Measurements from ENCODE around the gene BRD7. TPM values are rescaled to one million over a fixed set of nuclear protein-coding genes. Genes with fewer than 3 reads are reported as not detected.

BRD7 gene
- total and polyA plus RNA-seq, 2 of the 4 experiments (the other 2 are of a cell fraction) = 24.8 to 29.9 TPM

DNA sequence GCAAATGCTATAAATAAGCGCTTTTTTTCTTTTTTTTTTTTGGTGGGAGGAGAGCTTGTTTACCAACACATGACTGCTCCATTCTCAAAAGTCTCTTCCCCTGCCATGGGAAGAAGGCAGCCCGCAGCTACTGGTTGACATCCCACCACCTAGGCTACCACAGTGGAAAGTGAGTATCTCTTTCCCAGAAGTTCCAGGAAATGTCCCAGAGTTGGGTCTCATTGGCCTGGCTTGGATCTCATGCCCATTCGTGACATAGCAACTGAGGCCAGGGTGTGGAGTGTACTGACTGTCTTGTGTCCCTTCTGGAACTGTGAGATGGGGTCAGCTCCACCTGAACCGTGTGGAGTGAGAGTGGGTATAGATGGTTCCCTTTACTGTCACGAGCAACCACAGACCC lies 29.5 kb upstream of the BRD7 start:
- intact Hi-C loops (cut with micrococcal nuclease) = no loop called here
- CTCF ChIA-PET = no interaction called here
- no TSS peak for BruUV-seq (replicated peaks)

More for the DNA sequence above, 29.5 kb upstream of the BRD7 start:
- no peak overlapping the region for H2BK15ac ChIP-seq (ENCODE audit: low read depth, low read length)
- DNase-seq (no peak), ATAC-seq (ENCODE audit: low read depth) (no peak)
- H4K5ac ChIP-seq (ENCODE audit: low read depth, low read length) = no peak overlapping the region
- no peak overlapping the region for H2BK5ac ChIP-seq (ENCODE audit: low read depth, low read length, poor library complexity, severe bottlenecking)
- no peak overlapping the region for H3K4ac ChIP-seq (ENCODE audit: low read depth, low read length)
- TF ChIP-seq FOS (IDR thresholded peaks at IDR 0.05; ENCODE audit: low read depth, low read length) (no peak), CEBPB (IDR thresholded peaks at IDR 0.05; ENCODE audit: low read depth, low read length) (no peak), NFE2L2 (IDR thresholded peaks at IDR 0.05; ENCODE audit: low read depth, low read length) (no peak), CHD1 (IDR thresholded peaks at IDR 0.05; ENCODE audit: low read depth, low read length) (no peak), MXI1 (IDR thresholded peaks at IDR 0.05; ENCODE audit: borderline replicate concordance, low read depth, low read length) (no peak), BHLHE40 (IDR thresholded peaks at IDR 0.05; ENCODE audit: low read depth, low read length) (no peak), MAFK (IDR thresholded peaks at IDR 0.05; ENCODE audit: low read depth, low read length) (no peak), RAD21 (IDR thresholded peaks at IDR 0.05; ENCODE audit: low read length) (no peak), RFX5 (IDR thresholded peaks at IDR 0.05; ENCODE audit: low read depth, low read length) (no peak)
- TF ChIP-seq, protein P1, sequence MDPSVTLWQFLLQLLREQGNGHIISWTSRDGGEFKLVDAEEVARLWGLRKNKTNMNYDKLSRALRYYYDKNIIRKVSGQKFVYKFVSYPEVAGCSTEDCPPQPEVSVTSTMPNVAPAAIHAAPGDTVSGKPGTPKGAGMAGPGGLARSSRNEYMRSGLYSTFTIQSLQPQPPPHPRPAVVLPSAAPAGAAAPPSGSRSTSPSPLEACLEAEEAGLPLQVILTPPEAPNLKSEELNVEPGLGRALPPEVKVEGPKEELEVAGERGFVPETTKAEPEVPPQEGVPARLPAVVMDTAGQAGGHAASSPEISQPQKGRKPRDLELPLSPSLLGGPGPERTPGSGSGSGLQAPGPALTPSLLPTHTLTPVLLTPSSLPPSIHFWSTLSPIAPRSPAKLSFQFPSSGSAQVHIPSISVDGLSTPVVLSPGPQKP (IDR thresholded peaks at IDR 0.05; ENCODE audit: borderline replicate concordance, low read depth, low read length) = no peak
- TF ChIP-seq, protein P2, sequence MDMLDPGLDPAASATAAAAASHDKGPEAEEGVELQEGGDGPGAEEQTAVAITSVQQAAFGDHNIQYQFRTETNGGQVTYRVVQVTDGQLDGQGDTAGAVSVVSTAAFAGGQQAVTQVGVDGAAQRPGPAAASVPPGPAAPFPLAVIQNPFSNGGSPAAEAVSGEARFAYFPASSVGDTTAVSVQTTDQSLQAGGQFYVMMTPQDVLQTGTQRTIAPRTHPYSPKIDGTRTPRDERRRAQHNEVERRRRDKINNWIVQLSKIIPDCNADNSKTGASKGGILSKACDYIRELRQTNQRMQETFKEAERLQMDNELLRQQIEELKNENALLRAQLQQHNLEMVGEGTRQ (IDR thresholded peaks at IDR 0.05; ENCODE audit: low read depth, low read length) = no peak
- no peaks in the 10 kb centered on the region for H3K4me1 ChIP-seq (ENCODE audit: control insufficient read depth, insufficient read depth, low read length)
- no peak overlapping the region for H3K56ac ChIP-seq (ENCODE audit: extremely low read depth, insufficient read depth, low read length)
- H2AFZ ChIP-seq (replicated peaks; ENCODE audit: low read length, poor library complexity) = no peak overlapping the region
- no peak overlapping the region for H2AK9ac ChIP-seq (replicated peaks; ENCODE audit: low read depth, low read length, poor library complexity)
- no peaks in the 10 kb centered on the region; the same call in 1 of the 2 replicates for H3K27me3 ChIP-seq (ENCODE audit: control insufficient read depth, insufficient read depth, low read length)
- no peaks in the 10 kb centered on the region for H3K36me3 ChIP-seq (ENCODE audit: control insufficient read depth, insufficient read depth, low read length)
- dilution Hi-C loops (cut with HindIII; ENCODE audit: low sequenced_read_pairs, unreplicated experiment) (no loop called here), in situ Hi-C loops (cut with MboI; ENCODE audit: low sequenced_read_pairs) (no loop called here)
- POLR2A ChIA-PET (ENCODE audit: unreplicated experiment) = no interaction called here
- H3K4me3 ChIP-seq (ENCODE audit: insufficient read depth, low read depth, low read length) = no peak overlapping the region
- WGBS, 2 experiments (ENCODE audit: extremely low coverage in 2 of 2, insufficient read length in 1 of 2) = 40% methylated on average over 1 of the region's 5 CpGs; no CpG with 5 or more reads in 1 of the 2 experiments
- H3K79me1 ChIP-seq (ENCODE audit: low read depth in 1 of 2, low read length in 2 of 2) = no peaks in the 10 kb centered on the region
- no peak overlapping the region for H3K14ac ChIP-seq (replicated peaks; ENCODE audit: low read depth, low read length)
- H2BK20ac ChIP-seq (ENCODE audit: low read depth, low read length) = no peak overlapping the region
- no peak overlapping the region for H4K8ac ChIP-seq (ENCODE audit: low read depth in 2 of 2, low read length in 2 of 2)
- no peaks in the 10 kb centered on the region for H3K9me1 ChIP-seq (ENCODE audit: insufficient read depth, low read length)
- H3K9me3 ChIP-seq (ENCODE audit: control insufficient read depth, insufficient read depth, low read length) = no peaks in the 10 kb centered on the region
- H3K9ac ChIP-seq (ENCODE audit: low read depth, low read length) = no peak overlapping the region
- H3K23ac ChIP-seq (ENCODE audit: low read depth, low read length) = no peak overlapping the region
- H3K18ac ChIP-seq (ENCODE audit: low read depth, low read length) = no peak overlapping the region
- no peak overlapping the region for H2AK5ac ChIP-seq (ENCODE audit: low read depth, low read length)
- H4K20me1 ChIP-seq (ENCODE audit: insufficient read depth, low read length) = no peaks in the 10 kb centered on the region
- H2BK120ac ChIP-seq (ENCODE audit: low read depth, low read length) = no peak overlapping the region
- no peak overlapping the region for H4K91ac ChIP-seq (ENCODE audit: insufficient read depth, low read depth, low read length)
- no peak overlapping the region for H3K4me2 ChIP-seq (ENCODE audit: low read depth, low read length)
- H3K27ac ChIP-seq (ENCODE audit: insufficient read depth, low read length) = no peak overlapping the region

Measured in IMR-90 (cell line).